Fibroblast of peridontal ligament (primary cell): ENCODE data around the gene C1orf210.
A peak's percentile ranks its signal among the peaks of the same experiment; 100 is the strongest.

Experiments used
- DNase-seq: peaks from one replicate; pipeline ENCODE4 v3.0.0-alpha.2; 2010; ENCODE audit errors: extremely low read depth

The C1orf210 gene

GRCh38 chr1:43285269-43285990 lies at the start of gene C1orf210:
Gene C1orf210 (minus strand): TSS chr1:43285581. CDS start chr1:43283270, 2,311 bp downstream.
- no peak for DNase-seq

GRCh38 chr1:43334453-43335205 lies 49.2 kb upstream of the C1orf210 start:
- no peak for DNase-seq

GRCh38 chr1:43331688-43332087 lies 46.3 kb upstream of the C1orf210 start:
- no peak for DNase-seq

GRCh38 chr1:43329995-43330751 lies 44.8 kb upstream of the C1orf210 start:
- peak; percentile 76 for DNase-seq

- peak; percentile 84 for DNase-seq
These were observed 42.3 kb upstream of the C1orf210 start for GRCh38 chr1:43327549-43328292.

GRCh38 chr1:43325381-43325780 lies 40.0 kb upstream of the C1orf210 start:
- no peak for DNase-seq

GRCh38 chr1:43324810-43325209 lies 39.4 kb upstream of the C1orf210 start:
- DNase-seq, result no peak

GRCh38 chr1:43322506-43322905 lies 37.1 kb upstream of the C1orf210 start:
- no peak for DNase-seq

GRCh38 chr1:43321331-43321891 lies 36.0 kb upstream of the C1orf210 start:
- DNase-seq, result no peak

- DNase-seq, result no peak
These were observed 34.4 kb upstream of the C1orf210 start for GRCh38 chr1:43319766-43320165.

GRCh38 chr1:43319288-43319687 lies 33.9 kb upstream of the C1orf210 start:
- DNase-seq, result no peak

- DNase-seq, result no peak
These were observed 33.5 kb upstream of the C1orf210 start for GRCh38 chr1:43318831-43319230.

GRCh38 chr1:43317817-43318471 lies 32.6 kb upstream of the C1orf210 start:
- DNase-seq, result no peak

- no peak for DNase-seq
These were observed 31.5 kb upstream of the C1orf210 start for GRCh38 chr1:43316738-43317520.

- DNase-seq, result peak; percentile 21
These were observed 30.8 kb upstream of the C1orf210 start for GRCh38 chr1:43315963-43316737.

GRCh38 chr1:43315481-43315880 lies 30.1 kb upstream of the C1orf210 start:
- DNase-seq, result no peak

GRCh38 chr1:43314233-43314632 lies 28.9 kb upstream of the C1orf210 start:
- no peak for DNase-seq

GRCh38 chr1:43313771-43314170 lies 28.4 kb upstream of the C1orf210 start:
- no peak for DNase-seq
